NCI-H1105 (cell line): ENCODE measurements around the gene ARPC1A.

Experiments used
- DNase-seq: peaks from one replicate; lab custom pipeline; 2025; lab: John Stamatoyannopoulos, UW

The ARPC1A gene

GRCh38 chr7:99410635-99411034, 84.9 kb downstream of the ARPC1A start:
- no peak for DNase-seq

GRCh38 chr7:99415513-99416127, 89.9 kb downstream of the ARPC1A start:
- peak; percentile 22 for DNase-seq
